ENCODE measurements around the gene JCAD.
"Not testable (repeated sequence)": the region's sequence is repeated elsewhere in the genome, so short reads cannot be mapped to it uniquely, and the experiment has no call there.

JCAD gene

DNA sequence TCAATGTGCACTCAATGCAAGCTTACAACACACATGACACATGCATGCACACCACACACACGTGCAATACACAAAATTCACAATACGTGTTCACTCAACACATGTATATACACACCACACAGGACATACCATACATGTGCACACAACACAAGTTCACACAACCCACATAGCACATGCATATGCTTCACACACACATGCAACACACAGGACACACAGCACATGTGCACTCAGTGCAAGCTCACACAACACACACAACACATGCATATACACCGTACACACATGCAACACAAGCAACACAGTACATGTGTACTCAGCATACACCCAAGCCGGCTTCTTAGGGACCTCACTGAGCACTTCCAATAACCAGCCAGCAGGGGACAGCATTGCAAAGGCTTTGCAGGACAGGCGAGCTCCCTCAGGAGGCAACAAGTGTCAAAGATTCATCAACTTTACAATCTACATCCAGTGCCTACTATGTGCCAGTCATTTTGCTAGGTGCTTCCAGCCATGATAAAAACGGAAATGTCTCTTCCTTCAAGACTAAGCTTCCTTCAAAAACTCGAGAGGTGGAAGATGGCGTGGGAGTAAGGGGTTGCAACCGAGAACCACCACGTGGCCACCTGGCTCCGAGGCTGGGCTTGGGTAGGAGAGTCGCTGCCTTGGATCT is 61.1 kb downstream of the JCAD start:
- peak; percentile 25 to 55 (median 44) for DNase-seq (ENCODE audit: low read depth in 3 of 3, low spot score in 1 of 3)

- no peak for DNase-seq (ENCODE audit: low read depth in 3 of 3, low spot score in 1 of 3)
These were observed 64.6 kb downstream of the JCAD start for GRCh38 chr10:29994811-29995210.

GRCh38 chr10:29993319-29993915 is 66.0 kb downstream of the JCAD start:
- DNase-seq (ENCODE audit: low read depth in 3 of 3, low spot score in 1 of 3), result no peak

GRCh38 chr10:29992914-29993313 is 66.5 kb downstream of the JCAD start:
- DNase-seq (ENCODE audit: low read depth in 3 of 3, low spot score in 1 of 3), result no peak

- no peak for DNase-seq (ENCODE audit: low read depth in 3 of 3, low spot score in 1 of 3)
These were observed 68.0 kb downstream of the JCAD start for GRCh38 chr10:29991382-29991781.

DNA sequence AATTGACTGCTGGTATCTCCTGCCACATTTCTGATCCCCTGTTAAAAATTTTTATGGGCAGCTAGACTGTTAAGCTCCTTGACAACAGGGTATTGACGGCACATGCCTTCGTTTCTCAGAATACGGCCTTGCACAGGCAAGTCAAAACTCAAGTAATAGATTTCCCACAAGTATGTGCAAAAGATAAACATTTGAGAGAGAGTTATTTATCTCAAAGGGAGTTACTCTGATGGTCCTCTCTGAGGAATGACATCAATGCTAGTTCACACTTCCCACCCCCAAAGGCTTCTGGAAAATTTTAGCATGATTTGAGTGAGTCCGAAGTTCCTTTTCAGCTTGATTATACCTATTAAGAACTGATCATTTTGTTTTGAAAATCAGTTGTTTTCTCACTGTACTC is 71.9 kb downstream of the JCAD start:
- DNase-seq (ENCODE audit: low read depth in 3 of 3, low spot score in 1 of 3), result no peak

GRCh38 chr10:29982997-29983648 is 76.3 kb downstream of the JCAD start:
- no peak for DNase-seq (ENCODE audit: low read depth in 3 of 3, low spot score in 1 of 3)

DNA sequence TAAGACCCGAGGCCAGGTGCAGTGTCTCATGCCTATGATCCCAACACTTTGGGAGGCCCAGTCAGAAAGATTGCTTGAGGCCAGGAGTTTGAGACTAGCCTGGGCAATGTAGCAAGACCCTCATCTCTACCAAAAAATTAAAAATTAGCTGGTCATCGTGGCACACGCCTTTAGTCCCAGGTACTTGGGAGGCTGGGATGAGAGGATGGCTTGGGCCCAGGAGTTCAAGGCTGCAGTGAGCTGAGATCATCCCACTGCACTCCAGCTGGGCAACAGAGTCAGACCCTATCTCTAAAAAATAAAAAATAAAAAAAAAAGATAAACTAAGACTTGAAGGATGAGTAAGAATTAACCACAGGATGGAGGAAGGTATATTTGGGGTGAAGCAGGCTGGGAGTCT is 77.9 kb downstream of the JCAD start:
- no peak for DNase-seq (ENCODE audit: low read depth in 3 of 3, low spot score in 1 of 3)

DNA sequence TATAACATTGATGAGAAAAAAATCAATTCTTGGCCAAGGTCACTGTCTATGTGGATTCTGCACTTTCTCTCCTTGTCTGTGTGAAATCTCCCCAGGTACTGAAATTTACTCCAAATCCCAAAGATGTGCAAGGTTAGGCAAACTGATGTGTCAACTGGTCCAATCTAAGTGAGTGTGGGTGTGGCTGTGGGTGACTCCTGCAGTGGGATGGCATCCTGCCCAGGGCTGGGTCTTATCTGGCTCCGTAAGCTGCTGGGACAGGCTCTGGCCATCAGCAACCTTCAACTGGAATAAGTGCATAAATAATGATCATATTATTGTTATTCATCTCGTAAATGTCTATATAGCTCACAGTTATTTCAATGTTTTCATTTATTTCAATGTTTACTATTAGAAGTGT is 79.3 kb downstream of the JCAD start:
- no peak for DNase-seq (ENCODE audit: low read depth in 3 of 3, low spot score in 1 of 3)

- DNase-seq (ENCODE audit: low read depth in 3 of 3, low spot score in 1 of 3), result not testable (repeated sequence)
These were observed 80.0 kb downstream of the JCAD start for GRCh38 chr10:29979421-29979779.

- DNase-seq (ENCODE audit: low read depth in 3 of 3, low spot score in 1 of 3), result no peak
These were observed 82.2 kb downstream of the JCAD start for GRCh38 chr10:29977171-29977570.

- no peak for DNase-seq (ENCODE audit: low read depth in 3 of 3, low spot score in 1 of 3)
These were observed 83.3 kb downstream of the JCAD start for GRCh38 chr10:29976134-29976533.

- DNase-seq (ENCODE audit: low read depth in 3 of 3, low spot score in 1 of 3), result no peak
These were observed 84.6 kb downstream of the JCAD start for GRCh38 chr10:29974773-29975172.

DNA sequence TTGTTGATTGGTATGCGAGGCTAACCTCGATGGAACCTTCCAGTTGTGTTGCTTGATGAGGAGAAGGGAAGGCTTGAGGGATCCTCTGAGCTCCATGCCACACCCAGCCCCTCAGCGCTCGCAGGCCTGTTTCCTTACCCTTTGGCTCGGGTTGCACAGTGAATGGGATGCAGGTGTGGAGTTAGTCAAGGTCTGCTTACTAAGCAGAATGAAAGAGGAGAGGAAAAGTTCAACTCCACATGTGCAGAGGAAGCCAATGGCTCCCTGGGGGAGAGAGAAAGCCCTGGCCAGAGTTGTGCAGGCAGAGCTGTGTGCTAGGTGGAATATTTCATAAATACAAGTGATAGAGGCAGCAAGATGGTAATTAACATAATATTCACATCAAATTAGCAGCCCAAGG is 85.5 kb downstream of the JCAD start:
- no peak for DNase-seq (ENCODE audit: low read depth in 3 of 3, low spot score in 1 of 3)

GRCh38 chr10:29970576-29970975 is 88.8 kb downstream of the JCAD start:
- DNase-seq (ENCODE audit: low read depth in 3 of 3, low spot score in 1 of 3), result no peak

- DNase-seq (ENCODE audit: low read depth in 3 of 3, low spot score in 1 of 3), result no peak
These were observed 89.4 kb downstream of the JCAD start for GRCh38 chr10:29970012-29970396.

DNA sequence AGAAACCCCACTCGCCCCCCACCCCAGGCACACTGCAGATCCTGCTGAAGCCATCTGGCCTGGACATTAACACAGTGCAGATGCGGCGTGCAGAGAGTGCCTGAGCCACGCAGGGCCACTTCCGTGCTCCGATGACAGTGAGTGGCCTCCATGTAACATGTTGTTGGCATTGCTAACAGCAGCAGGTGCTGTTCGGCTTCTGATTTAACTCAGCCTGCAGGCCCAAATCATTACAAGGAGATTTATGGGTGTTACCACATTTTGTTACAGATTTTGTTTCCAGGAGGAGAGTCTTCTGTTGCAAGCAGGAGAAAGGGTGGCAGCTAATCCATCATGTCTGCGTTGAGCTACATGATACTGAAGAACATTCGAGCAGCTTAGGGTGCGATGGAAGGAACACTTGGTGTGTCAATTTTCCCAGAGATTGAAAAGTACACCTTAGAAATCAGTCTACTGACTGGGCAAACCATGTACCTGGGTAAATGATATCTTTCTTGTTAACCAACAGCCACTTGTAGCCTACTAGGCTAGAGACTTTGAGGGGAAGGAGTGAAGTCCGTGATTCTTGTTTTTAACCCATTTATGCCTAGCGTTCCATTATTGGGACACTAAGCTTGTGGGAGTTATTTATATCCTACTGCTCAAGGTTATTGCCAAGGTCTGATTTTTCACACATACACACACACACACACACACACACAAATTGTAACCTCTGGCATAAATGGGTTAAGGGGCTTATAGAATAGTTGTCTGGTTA is 90.0 kb downstream of the JCAD start:
- no peak for DNase-seq (ENCODE audit: low read depth in 3 of 3, low spot score in 1 of 3)

DNA sequence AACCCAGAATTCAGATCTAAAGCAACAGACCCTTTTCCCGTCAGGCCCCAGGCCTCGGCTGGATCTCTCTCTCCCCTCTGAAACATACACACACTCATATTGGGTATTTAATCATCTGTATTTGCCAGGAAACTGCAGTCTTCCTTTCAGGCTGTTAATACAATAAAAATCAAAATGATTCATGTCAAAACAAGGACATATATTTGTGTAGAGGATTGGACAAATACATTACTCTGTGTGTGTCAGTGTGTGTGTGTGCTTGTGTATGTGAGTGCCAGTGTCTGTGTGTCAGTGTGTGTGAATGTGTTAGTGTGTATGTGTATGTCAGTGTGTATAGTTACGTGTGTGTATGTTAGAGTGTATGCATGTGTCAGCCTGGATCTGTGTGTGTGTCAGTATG is 90.8 kb downstream of the JCAD start:
- no peak for DNase-seq (ENCODE audit: low read depth in 3 of 3, low spot score in 1 of 3)

GRCh38 chr10:29966269-29966668 is 93.1 kb downstream of the JCAD start:
- DNase-seq (ENCODE audit: low read depth in 3 of 3, low spot score in 1 of 3), result no peak

Measured in stimulated activated CD4-positive, alpha-beta T cell treated with anti-CD3 and anti-CD28 coated beads, TNF-alpha, amount 100 ng/mL, for 1 hour (primary cell).